Stimulated activated CD4-positive, alpha-beta T cell treated with anti-CD3 and anti-CD28 coated beads, Interleukin-1b, Interleukin-23, amount 100 ng/mL, for 48 hours (primary cell): Measurements from ENCODE around the gene STT3A.

Source experiments
- DNase-seq: peaks from one replicate; pipeline ENCODE4 v3.0.0-alpha.2; 2020

The STT3A gene

DNA sequence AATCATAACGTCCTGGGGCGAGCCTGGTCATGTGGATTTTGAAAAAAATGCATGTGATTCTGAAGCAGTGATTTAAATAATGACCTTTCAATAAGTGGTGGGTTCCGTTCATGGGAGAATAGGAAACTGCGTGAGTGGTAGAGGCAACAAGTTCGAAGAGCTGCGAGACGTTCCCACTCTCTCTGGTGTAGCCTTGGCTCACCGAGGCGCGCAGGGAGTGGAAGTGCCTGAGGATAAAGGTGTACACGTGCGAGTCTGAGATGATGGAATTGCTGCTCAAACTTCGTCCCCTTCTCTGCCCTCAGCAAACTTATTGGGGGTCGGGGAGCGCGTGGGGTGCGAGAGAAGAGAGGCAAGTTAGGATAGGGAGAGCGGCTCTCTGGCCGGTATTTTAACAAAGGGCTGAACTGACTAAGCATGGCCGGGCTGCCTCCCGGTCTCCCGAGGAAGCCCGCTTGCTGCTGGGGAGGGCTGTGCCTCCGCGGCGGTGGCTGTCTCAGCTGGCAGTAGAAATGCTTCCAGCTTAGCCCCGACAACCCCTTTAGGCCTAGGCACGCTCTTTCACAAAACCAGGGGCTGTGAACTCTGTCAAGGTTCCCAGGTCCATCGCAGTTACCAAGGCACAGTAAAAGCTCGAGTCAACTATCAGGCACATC is 875 bp upstream of the STT3A start:
- DNase-seq = peak; percentile 21

GRCh38 chr11:125593114-125593820 is 615 bp downstream of the STT3A start:
- no peak for DNase-seq

DNA sequence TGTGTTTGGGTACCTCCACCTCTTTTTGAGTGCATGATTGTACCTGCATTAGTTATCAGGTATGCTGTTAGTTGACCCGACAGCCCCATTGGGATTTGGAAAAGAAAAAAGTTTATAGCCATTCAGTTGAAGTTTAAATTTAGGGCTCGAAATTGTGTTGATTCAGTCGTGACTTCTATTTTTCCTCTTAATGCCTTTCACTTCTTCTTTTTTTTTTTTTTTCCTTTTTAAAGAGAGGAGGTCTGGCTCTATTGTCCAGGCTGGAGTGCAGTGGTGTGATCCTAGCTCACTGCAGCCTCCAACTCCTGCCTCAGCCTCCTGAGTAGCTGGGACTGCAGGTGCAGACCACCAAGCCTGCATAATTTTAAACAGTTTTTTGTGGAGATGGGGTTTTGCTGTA is 2.3 kb downstream of the STT3A start:
- DNase-seq = no peak

- DNase-seq = no peak
Measured at GRCh38 chr11:125600663-125601062, 8.0 kb downstream of the STT3A start.

- no peak for DNase-seq
Measured at GRCh38 chr11:125603207-125603606, 10.6 kb downstream of the STT3A start.

- no peak for DNase-seq
Measured at GRCh38 chr11:125605417-125605816, 12.8 kb downstream of the STT3A start.

GRCh38 chr11:125609545-125609944 is 16.9 kb downstream of the STT3A start:
- no peak for DNase-seq

- no peak for DNase-seq
Measured at GRCh38 chr11:125618383-125618782, 25.7 kb downstream of the STT3A start.

GRCh38 chr11:125621995-125622394 is 29.3 kb downstream of the STT3A start:
- DNase-seq = no peak

DNA sequence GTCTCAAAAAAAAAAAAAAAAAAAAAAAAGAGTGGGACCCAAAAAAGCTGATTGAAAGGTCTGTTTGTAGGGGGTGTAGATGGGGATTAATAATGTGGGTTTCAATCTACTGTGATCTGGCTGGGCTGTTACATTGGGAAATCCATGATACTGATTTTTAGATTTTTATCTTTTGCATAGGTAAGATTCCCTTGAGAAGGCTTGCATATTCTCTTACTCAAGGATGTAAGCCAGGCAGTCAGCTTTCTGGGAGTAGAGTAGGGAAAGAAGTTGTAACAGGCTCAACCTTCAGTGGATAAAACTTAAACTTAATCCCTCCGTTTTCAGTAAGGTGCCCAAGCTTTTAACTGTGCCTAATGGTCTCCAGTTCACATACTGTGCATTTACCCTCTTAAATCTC is 30.4 kb downstream of the STT3A start:
- no peak for DNase-seq

DNA sequence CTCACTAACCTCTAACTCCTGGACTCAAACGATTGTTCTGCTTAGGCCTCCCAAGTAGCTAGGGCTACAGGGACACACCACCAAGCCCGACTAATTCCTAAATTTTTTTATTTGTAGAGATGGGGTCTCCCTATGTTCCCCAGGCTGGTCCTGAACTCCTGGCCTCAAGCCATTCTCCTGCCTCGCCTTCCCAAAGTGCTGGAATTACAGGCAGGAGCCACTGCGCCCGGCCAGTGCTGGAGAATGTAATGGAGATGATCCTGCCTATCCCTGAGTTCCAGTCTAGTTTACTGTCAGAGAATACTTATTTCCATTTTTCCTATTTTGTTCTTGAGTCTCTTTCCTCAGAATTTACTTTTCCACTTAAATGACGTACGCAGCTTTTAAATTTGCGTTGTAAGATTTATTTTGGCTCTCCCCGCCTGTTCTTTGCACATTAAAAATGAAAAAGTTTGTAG is 32.1 kb downstream of the STT3A start, which contains the start of gene CHEK1:
Gene CHEK1 (plus strand): TSS at position 408 of the 458 bp plus-strand sequence. CDS start 1,606 bp downstream, outside the sequence.
- no peak for DNase-seq

GRCh38 chr11:125625225-125625629 is 32.6 kb downstream of the STT3A start:
- no peak for DNase-seq

- peak; percentile 89 for DNase-seq
Measured at GRCh38 chr11:125625630-125626287, 33.1 kb downstream of the STT3A start.

DNA sequence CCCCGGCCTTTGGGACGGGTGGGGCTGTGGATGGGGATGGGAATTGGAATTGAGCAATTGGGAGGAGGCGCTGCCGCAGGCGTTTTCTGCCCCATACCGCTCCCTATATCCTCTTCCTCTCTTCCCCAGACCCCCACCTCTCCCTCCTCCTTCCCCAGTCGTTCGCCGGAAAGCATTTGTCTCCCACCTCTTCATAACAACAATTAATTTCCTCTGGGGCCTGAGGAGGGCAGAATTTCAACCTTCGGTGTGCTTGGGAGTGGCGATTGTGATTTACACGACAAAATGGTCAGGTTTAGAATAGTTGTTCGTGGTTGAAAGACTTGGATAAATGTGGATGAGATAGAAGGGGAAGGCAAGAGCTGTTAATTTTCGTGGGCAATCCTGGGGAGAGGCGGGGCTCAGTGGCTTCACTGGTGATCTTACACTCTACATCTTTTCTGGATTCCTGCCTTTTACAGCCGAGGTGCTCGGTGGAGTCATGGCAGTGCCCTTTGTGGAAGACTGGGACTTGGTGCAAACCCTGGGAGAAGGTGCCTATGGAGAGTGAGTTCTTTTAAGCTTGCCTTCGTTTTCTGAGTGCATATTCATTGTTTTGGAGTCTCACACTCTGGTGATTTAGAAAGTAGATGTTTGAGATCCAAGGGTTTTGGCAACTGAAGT is 33.8 kb downstream of the STT3A start:
- peak; percentile 25 for DNase-seq

DNA sequence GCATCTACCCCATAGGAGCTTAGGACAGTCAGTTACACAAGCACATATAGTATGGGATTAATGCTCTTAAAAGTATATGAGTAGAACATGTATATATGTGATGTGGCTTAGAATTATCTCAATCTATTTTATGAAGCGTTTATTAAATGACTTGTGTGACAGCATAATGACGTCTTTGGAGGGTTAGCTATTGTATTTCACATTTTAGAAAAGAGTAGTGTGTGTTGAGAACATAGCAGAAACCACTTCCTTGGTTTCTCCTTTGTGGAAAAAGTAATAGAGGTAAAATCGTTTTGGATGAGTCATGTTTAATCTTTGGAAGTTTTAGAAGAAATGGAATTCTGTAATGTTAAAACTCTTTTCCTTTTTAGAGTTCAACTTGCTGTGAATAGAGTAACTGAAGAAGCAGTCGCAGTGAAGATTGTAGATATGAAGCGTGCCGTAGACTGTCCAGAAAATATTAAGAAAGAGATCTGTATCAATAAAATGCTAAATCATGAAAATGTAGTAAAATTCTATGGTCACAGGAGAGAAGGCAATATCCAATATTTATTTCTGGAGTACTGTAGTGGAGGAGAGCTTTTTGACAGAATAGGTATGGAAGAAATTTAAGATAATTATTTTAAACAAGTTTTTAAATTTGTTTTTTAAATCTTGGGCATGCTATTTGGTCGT is 34.7 kb downstream of the STT3A start:
- no peak for DNase-seq

DNA sequence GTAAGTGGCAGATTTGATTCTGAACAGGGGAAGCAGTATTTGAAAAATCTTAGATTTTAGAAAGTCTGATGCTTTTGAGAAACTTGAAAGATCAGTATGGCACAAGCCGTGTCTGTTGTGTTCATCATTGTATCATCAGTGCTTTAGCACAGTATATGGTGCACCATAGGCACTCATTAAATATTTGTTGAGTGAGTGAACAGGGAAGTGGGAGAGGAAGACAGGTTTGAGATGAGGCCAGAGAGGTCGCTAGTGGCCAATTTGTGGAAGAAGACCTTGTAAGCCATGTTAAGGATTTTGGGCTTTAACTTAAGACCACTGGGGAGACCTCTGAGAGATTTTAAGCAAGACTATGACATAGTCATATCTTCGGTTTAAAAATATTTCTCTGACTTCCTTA is 45.2 kb downstream of the STT3A start:
- no peak for DNase-seq

DNA sequence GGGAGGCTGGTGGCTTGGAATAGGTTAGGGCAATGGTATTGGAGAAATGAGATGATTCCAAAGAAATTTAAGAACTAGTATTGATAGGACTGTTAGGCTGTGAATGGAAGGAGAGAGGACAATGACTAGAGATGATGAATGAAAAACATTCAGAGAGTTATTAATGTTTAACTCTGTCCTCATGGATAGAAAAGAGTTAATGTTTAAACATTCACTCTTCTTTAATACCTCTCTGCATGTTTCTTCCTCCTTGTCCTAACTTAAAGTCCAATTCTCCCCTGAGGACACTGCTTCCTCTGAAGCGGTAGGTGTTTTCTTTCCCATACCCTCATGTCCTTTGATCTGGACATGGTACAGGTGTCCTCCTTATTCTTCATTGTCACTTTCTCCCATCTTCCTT is 45.7 kb downstream of the STT3A start:
- no peak for DNase-seq

DNA sequence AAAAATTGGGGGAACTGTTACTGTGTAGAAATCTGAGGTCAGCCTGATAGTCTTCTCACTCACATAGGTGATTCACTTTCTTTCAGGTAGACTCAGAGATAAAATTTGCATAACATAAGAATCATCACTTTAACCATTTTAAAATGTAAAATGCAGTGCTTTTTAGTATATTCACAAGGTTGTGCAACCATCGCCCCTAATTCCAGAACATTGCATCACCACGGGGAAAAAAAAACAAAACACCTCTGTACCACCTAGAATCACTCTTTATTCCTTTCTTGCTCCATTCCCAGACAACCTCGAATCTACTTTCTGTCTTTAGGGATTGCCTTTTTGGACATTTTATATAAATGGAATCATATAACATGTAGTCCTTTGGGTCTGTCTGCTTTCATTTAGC is 53.2 kb downstream of the STT3A start:
- DNase-seq = no peak

DNA sequence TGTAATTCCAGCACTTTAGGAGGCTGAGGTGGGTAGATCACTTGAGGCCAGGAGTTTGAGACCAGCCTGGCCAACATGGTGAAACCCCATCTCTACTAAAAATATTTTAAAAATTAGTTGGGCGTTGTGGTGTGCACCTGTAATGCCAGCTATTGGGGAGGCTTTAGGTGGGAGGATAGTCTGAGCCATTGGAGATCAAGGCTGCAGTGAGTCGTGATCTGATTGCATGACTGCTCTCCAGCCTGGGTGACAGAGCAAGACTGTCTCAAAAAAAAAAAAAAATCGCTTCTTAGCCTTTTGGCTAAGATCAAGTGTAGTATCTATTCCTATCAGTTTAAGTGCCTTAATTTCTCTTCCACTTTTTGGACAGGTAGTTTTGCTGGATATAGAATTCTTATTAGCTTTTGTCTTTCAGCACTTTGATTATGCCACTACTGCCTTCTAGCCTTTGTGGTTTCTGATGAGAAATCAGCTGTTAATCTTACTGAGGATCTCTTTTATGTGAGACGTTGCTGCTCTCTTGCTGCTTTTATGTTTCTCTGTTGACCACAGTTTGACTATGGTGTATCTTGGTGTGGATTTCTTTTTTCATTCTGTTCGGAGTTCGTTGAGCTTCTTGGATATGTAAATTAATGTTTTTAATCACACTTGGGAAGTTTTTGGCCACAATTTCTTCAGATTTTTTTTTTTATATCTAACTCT is 57.0 kb downstream of the STT3A start:
- no peak for DNase-seq

DNA sequence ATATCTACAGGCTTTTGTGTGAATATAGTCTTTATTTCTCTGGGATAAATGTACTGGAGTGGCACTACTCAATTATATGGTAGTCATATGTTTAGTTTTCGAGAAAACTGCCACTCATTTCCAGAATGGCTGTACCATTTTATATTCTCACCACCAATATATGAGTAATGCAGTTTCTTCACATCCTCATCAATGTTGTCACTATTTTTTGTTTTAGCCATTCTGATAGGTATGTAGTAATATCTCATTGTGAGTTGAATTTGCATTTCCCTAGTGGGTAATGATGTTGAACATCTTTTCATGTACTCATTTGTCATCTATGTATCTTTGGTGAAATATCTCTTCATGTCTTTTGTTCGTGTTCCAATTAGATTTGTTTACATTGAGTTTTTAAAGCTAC is 70.0 kb downstream of the STT3A start:
- no peak for DNase-seq

GRCh38 chr11:125663910-125664309 is 71.3 kb downstream of the STT3A start:
- no peak for DNase-seq

DNA sequence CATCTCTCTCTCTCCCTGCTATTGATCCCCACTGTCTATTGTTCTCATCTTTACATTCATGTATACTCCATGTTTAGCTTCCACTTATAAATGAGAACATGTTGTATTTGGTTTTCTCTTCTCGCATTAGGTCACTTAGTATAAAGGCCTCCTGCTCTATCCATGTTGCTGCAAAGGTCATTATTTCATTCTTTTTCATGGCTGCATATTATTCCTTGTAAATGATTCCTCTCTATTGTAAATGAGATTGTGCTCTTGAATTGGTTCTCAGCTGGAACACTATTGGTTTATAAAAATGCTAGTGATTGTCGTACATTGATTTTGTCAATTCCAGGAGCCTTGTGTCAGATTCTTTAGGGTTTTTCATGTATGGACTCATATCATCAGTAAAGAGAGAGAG is 74.5 kb downstream of the STT3A start:
- DNase-seq = no peak
